Measurements from ENCODE around the gene TSPYL4.

Gene TSPYL4

DNA sequence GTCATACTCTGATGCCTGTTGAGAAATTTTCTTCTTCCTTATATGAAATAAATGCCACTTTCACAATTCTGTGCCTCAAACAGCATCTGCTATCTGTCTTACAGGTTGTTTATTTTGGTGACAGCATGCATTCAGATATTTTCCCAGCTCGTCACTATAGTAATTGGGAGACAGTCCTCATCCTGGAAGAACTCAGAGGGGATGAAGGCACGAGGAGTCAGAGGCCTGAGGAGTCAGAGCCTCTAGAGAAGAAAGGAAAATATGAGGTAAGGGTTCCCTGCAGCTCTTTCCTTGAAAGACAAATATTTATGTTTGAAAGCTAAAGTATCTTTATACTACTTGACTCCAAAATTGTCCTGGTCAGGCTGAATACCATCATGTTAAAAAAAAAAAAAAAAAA lies 15.8 kb downstream of the TSPYL4 start:
- no peak overlapping the region for H3K4me3 ChIP-seq (replicated peaks; ENCODE audit: low read depth, low read length)
- DNase-seq (ENCODE audit: low read depth): no peak
- TF ChIP-seq, protein P1, sequence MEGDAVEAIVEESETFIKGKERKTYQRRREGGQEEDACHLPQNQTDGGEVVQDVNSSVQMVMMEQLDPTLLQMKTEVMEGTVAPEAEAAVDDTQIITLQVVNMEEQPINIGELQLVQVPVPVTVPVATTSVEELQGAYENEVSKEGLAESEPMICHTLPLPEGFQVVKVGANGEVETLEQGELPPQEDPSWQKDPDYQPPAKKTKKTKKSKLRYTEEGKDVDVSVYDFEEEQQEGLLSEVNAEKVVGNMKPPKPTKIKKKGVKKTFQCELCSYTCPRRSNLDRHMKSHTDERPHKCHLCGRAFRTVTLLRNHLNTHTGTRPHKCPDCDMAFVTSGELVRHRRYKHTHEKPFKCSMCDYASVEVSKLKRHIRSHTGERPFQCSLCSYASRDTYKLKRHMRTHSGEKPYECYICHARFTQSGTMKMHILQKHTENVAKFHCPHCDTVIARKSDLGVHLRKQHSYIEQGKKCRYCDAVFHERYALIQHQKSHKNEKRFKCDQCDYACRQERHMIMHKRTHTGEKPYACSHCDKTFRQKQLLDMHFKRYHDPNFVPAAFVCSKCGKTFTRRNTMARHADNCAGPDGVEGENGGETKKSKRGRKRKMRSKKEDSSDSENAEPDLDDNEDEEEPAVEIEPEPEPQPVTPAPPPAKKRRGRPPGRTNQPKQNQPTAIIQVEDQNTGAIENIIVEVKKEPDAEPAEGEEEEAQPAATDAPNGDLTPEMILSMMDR (IDR thresholded peaks at IDR 0.05; ENCODE audit: low read length, missing control alignments): no peak

DNA sequence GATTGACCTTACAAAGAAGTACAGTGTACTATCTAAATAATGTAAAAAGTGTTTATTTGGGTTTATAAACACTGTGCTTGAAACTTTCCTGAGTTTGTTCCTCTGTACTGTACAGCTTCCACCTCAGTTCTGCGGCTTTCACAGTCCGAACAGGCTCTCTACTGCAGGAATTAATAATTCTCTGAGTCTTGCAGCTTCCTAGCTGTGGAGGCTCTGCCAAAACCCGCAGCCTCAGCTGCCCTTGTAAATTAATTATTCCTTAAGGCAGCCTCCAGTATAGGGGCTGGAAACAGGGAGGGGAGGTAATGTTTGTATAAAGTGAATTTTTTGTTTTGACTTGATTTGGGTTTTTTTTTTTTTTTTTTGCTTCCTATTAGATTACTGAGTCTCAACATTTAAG lies 19.2 kb downstream of the TSPYL4 start:
- TF ChIP-seq, protein P1 (IDR thresholded peaks at IDR 0.05; ENCODE audit: low read length, missing control alignments): no peak
- no peak for DNase-seq (ENCODE audit: low read depth)
- no peak overlapping the region for H3K4me3 ChIP-seq (replicated peaks; ENCODE audit: low read depth, low read length)

DNA sequence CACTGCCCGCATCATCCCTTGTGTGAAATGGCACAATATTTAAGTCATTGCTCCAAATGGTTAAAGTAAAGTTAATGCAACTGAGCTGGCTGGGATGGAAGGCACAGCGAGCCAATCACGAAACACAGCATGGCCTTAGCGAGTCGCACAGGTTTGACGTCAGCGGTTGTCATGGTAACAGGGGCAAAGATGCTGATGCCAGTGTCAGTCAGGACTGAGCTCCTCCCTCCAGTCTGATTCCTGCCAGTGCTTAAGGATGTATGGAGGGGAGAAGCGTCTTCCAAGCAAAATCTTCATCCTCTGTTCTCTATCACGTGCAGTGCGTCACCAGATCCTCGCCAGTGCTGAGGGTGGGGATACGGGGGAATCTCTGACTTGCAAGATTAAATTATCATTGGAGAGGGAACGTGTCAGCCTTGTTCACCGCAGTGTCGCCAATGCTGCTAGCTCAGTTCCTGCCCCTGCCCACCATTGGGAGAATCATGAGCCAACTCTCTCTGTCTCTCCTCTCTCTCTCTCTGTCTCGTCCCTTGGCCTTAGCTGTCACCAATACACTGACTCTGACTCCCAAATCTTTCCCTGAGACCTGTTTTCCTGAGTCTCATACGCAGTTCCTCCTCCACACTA lies 24.5 kb downstream of the TSPYL4 start:
- H3K4me3 ChIP-seq (replicated peaks; ENCODE audit: low read depth, low read length): peak overlapping the region; percentile 45
- peak; percentile 97 for DNase-seq (ENCODE audit: low read depth)
- TF ChIP-seq, protein P1 (IDR thresholded peaks at IDR 0.05; ENCODE audit: low read length, missing control alignments): no peak

DNA sequence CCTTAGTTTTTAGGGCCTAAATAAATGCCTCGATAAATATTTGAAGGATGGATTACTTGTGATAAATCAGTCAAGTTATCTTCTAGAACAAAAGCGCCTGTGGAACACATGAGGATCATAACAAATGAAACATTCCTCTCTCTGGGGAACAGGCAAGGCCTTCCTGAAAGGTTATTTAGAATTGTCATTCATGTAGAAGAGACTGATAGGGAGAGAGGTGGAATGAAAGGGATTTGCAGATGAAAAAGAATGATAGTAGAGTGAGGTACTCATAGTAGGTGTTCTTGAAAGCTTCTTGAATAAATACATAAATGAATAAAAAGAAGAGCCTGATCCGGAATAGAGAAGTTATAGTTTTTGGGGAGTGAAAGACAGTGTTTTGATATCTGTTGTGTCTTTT lies 30.5 kb downstream of the TSPYL4 start:
- TF ChIP-seq, protein P1 (IDR thresholded peaks at IDR 0.05; ENCODE audit: low read length, missing control alignments): no peak
- H3K4me3 ChIP-seq (replicated peaks; ENCODE audit: low read depth, low read length): no peak overlapping the region
- no peak for DNase-seq (ENCODE audit: low read depth)

DNA sequence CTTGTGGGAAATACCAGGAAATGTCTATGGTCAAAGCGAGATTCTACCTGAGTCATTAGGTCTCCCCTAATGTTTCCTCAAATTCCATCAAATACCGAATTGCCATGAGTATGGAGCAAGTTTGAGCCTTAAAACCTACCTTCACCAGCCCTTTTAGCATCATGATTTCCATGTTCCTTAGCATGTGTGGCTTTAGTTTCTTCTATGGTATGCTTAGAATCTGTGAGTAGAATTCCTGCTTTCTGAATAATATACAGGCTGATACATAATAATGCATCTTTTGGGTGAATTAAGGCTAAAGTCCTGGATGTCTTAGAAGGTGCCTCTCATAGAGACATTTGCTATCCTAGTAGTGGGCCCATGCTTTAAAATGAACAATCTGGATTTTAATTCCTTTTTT lies 32.0 kb downstream of the TSPYL4 start:
- no peak for DNase-seq (ENCODE audit: low read depth)
- TF ChIP-seq, protein P1 (IDR thresholded peaks at IDR 0.05; ENCODE audit: low read length, missing control alignments): no peak

DNA sequence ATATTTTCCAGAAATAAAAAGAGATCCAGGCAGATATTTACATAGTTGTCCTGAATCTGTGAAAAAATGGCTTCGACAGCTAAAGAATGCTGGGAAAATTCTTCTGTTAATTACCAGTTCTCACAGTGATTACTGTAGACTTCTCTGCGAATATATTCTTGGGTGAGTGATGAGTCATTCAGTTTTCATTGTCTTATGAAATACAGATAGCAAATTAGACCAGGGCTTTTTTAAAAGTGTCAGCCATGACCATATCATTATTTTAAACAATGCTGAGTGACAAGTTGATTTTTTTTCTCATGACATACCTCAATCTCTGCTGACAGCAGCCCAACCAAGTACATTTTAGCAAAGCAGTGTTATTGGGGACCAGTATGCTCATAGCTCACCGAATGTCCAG lies 32.8 kb downstream of the TSPYL4 start:
- no peak overlapping the region for H3K4me3 ChIP-seq (replicated peaks; ENCODE audit: low read depth, low read length)
- TF ChIP-seq, protein P1 (IDR thresholded peaks at IDR 0.05; ENCODE audit: low read length, missing control alignments): no peak
- peak; percentile 42 for DNase-seq (ENCODE audit: low read depth)

More for the DNA sequence above, 32.0 kb downstream of the TSPYL4 start:
- no peak overlapping the region for H3K4me3 ChIP-seq (replicated peaks; ENCODE audit: low read depth, low read length)

DNA sequence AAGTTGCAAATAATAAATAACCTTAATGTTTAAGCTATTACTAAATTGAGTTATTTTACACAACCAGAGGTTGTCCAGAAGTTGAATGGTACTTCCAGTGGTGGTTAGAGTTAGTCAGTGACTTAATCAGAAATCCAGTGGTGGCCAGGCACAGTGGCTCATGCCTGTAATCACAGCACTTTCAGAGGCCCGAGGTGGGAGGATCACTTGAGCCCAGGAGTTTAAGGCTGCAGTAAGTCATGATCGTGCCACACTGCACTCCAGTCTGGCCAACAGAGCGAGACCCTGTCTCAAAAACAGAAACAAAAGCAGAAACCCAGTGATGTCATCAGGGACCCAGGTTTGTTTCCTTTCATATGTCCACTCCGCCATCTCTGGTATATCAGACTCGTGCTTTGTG lies 35.0 kb downstream of the TSPYL4 start:
- H3K4me3 ChIP-seq (replicated peaks; ENCODE audit: low read depth, low read length): no peak overlapping the region
- DNase-seq (ENCODE audit: low read depth): no peak
- TF ChIP-seq, protein P1 (IDR thresholded peaks at IDR 0.05; ENCODE audit: low read length, missing control alignments): no peak
